Naive thymus-derived CD4-positive, alpha-beta T cell (primary cell): ENCODE results near the gene PHLPP1. TPM values are rescaled to one million over a fixed set of nuclear protein-coding genes. Genes with fewer than 3 reads are reported as not detected.
A peak's percentile ranks its signal among the peaks of the same experiment; 100 is the strongest.

ENCODE experiments used
- ATAC-seq: fragments of 150-1000 bp; cut with Tn5 transposase; 2 replicates; pipeline ENCODE4 v1.10.0; 2021; ENCODE audit warnings: mild to moderate bottlenecking, moderate library complexity
- CTCF ChIA-PET: fragments of 350-600 bp; sonication (Branson Sonifier 250); formaldehyde crosslinking; loops from one replicate; lab custom pipeline; 2021; ENCODE audit warnings: antibody characterized with exemption; lab: Charles Lee
- POLR2A ChIA-PET: fragments of 350-600 bp; sonication (Branson Sonifier 250); formaldehyde crosslinking; loops from one replicate; lab custom pipeline; 2021; ENCODE audit warnings: antibody characterized with exemption, inconsistent platforms; lab: Charles Lee
- DNase-seq, 9 donors: peaks; one replicate each; pipeline versions ENCODE4 v3.0.0 to v3.0.0-alpha.2; 2020 to 2022; ENCODE audit warnings: mixed read lengths in 1 of 9
- H3K27ac ChIP-seq: one replicate; pipeline ENCODE4 v1.7.0; 2013; ENCODE audit warnings: mild to moderate bottlenecking, low read depth, low read length, moderate library complexity
- H3K27me3 ChIP-seq, 2 donors: one replicate each; pipeline ENCODE4 v1.7.0; 2013; ENCODE audit warnings: low read length in 2 of 2, mild to moderate bottlenecking in 2 of 2, moderate library complexity in 2 of 2; ENCODE audit not compliant: control insufficient read depth in 2 of 2, insufficient read depth in 2 of 2
- H3K36me3 ChIP-seq, 3 experiments: 1 replicate in 2 of 3; 2 replicates in 1 of 3; pipeline ENCODE4 v1.7.0; 2013; ENCODE audit warnings: low read length in 3 of 3, mild to moderate bottlenecking in 3 of 3, moderate library complexity in 1 of 3; ENCODE audit not compliant: insufficient read depth in 3 of 3, control insufficient read depth in 2 of 3
- H3K4me1 ChIP-seq, 2 donors: one replicate each; pipeline ENCODE4 v1.7.0; 2013; ENCODE audit warnings: low read length in 2 of 2, mild to moderate bottlenecking in 2 of 2, moderate library complexity in 1 of 2; ENCODE audit not compliant: control insufficient read depth in 2 of 2, insufficient read depth in 2 of 2
- H3K4me3 ChIP-seq: 2 replicates; pipeline ENCODE4 v1.7.0; 2013; ENCODE audit warnings: mild to moderate bottlenecking, low read length
- H3K9me3 ChIP-seq, 3 experiments: 1 replicate in 2 of 3; 2 replicates in 1 of 3; pipeline ENCODE4 v1.7.0; 2013; ENCODE audit warnings: low read length in 3 of 3; ENCODE audit not compliant: control insufficient read depth in 2 of 3
- H3K27ac Mint-ChIP-seq, 9 donors: one replicate each; pipeline ENCODE4 v1.8.0; 2020 to 2022; ENCODE audit warnings: mixed read lengths in 9 of 9, mild to moderate bottlenecking in 8 of 9, moderate library complexity in 5 of 9, inconsistent platforms in 2 of 9
- H3K27me3 Mint-ChIP-seq, 5 donors: one replicate each; pipeline ENCODE4 v1.8.0; 2021 to 2022; ENCODE audit warnings: mixed read lengths in 5 of 5, mild to moderate bottlenecking in 1 of 5
- H3K36me3 Mint-ChIP-seq, 5 donors: one replicate each; pipeline ENCODE4 v1.8.0; 2020 to 2022; ENCODE audit warnings: mixed read lengths in 5 of 5, mild to moderate bottlenecking in 3 of 5, inconsistent platforms in 1 of 5
- H3K4me1 Mint-ChIP-seq, 7 donors: one replicate each; pipeline ENCODE4 v1.8.0; 2020 to 2022; ENCODE audit warnings: mixed read lengths in 7 of 7, mild to moderate bottlenecking in 3 of 7, inconsistent platforms in 1 of 7
- H3K4me3 Mint-ChIP-seq, 10 donors: one replicate each; pipeline ENCODE4 v1.8.0; 2020 to 2022; ENCODE audit warnings: mild to moderate bottlenecking in 10 of 10, mixed read lengths in 10 of 10, moderate library complexity in 6 of 10, inconsistent platforms in 2 of 10
- H3K9me3 Mint-ChIP-seq, 11 donors: one replicate each; pipeline ENCODE4 v1.8.0; 2020 to 2022; ENCODE audit warnings: mixed read lengths in 11 of 11, mild to moderate bottlenecking in 4 of 11, inconsistent platforms in 1 of 11, moderate library complexity in 1 of 11
- intact Hi-C, 2 donors: fragments of 100-400 bp; cut with micrococcal nuclease; formaldehyde crosslinking; loops; one replicate each; pipeline ENCODE4 v1.15.1; 2023
- polyA plus RNA-seq, 2 donors: library from polyadenylated mRNA; unstranded; fragments of 300-500 nt; fragmentation: Illumina TruSeq; gene quantifications; one replicate each; pipeline ENCODE4 v1.2.3, GENCODE V29; 2021
- total RNA-seq, 6 experiments: library from RNA in 5 of 6; stranded (reverse) in 5 of 6; gene quantifications; 1 replicate in 5 of 6; 2 replicates in 1 of 6; pipeline ENCODE4 v1.2.3 and lab custom pipeline; 2021 to 2026

The PHLPP1 gene
- total and polyA plus RNA-seq, 7 experiments from 2014 or later = 0.07 to 9.7 (median 6.9) TPM

- no peaks in the 10 kb centered on the region for H3K27me3 Mint-ChIP-seq
- POLR2A ChIA-PET = no interaction called here
- peaks cover 0 to 13% (median 5%) of the 10 kb centered on the region in 5 donors for H3K36me3 Mint-ChIP-seq
- no peaks in the 10 kb centered on the region for H3K9me3 ChIP-seq
- peaks cover 0 to 1% (median 0%) of the 10 kb centered on the region in 11 donors for H3K9me3 Mint-ChIP-seq
- no peak overlapping the region for H3K27ac Mint-ChIP-seq
- DNase-seq (no peak), ATAC-seq (no peak)
- H3K4me3 Mint-ChIP-seq = no peak overlapping the region
- no peaks in the 10 kb centered on the region for H3K36me3 ChIP-seq
- H3K4me1 Mint-ChIP-seq = peaks cover 0 to 24% (median 0%) of the 10 kb centered on the region in 7 donors
- intact Hi-C loops = loop anchor here in 1 of 2 donors (10.0 kb wide), 3 partner anchors 335 to 655 kb away; partner anchors contain the start of genes PIGN, RELCH and VPS4B
- no peaks in the 10 kb centered on the region for H3K27me3 ChIP-seq
- H3K4me1 ChIP-seq = no peaks in the 10 kb centered on the region
- no peak overlapping the region for H3K27ac ChIP-seq
- no peak overlapping the region for H3K4me3 ChIP-seq
- CTCF ChIA-PET = no interaction called here
Observed at GRCh38 chr18:62839874-62840713, 124.8 kb downstream of the PHLPP1 start.

DNA sequence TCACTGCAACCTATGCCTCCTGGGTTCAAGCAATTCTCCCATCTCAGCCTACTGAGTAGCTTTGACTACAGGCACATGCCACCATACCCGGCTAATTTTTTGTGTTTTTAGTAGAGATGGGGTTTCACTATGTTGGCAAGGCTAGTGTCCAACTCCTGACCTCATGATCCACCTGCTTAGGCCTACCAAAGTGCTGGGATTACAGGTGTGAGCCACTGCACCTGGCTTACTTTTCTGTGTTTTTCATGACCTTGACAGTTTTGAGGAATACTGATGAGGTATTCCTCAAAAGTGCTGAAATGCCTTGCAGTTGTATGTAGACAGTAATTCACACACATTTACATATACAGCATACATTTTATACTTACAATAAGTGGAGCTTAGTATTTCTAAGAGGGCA lies 126.1 kb downstream of the PHLPP1 start:
- H3K4me3 Mint-ChIP-seq = no peak overlapping the region
- H3K27ac ChIP-seq = no peak overlapping the region
- ChIA-PET POLR2A (no interaction called here), CTCF (no interaction called here)
- ATAC-seq (no peak), DNase-seq (no peak)
- no peaks in the 10 kb centered on the region for H3K27me3 ChIP-seq
- H3K9me3 ChIP-seq = no peaks in the 10 kb centered on the region
- peaks cover 0 to 16% (median 7%) of the 10 kb centered on the region in 5 donors for H3K36me3 Mint-ChIP-seq
- no peak overlapping the region for H3K27ac Mint-ChIP-seq
- H3K9me3 Mint-ChIP-seq = peaks cover 0 to 1% (median 0%) of the 10 kb centered on the region in 11 donors
- H3K4me1 ChIP-seq = no peaks in the 10 kb centered on the region
- H3K36me3 ChIP-seq = no peaks in the 10 kb centered on the region
- intact Hi-C loops = loop anchor here in 1 of 2 donors (10.0 kb wide), 3 partner anchors 337 to 657 kb away; partner anchors contain the start of genes PIGN, RELCH and VPS4B
- H3K4me1 Mint-ChIP-seq = peaks cover 0 to 34% (median 0%) of the 10 kb centered on the region in 7 donors
- no peaks in the 10 kb centered on the region for H3K27me3 Mint-ChIP-seq
- H3K4me3 ChIP-seq = no peak overlapping the region

DNA sequence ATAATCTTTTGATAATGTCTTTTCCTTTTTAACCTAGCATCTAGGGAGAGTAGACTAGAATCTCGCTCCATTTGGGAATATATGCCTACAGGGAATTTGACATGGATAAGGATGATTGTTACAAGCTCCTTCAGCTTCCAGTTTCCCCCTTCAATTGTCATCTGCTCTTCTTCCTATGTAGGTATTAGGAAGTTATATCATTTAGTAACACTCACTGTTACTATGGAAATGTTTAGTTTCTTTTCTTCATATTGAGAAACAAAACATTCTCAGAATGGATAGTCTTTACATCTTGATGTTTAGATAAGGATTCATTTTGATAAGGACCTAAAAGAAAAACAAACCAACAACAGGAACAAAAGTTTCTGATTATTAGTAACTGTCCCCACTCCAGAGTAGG lies 127.6 kb downstream of the PHLPP1 start:
- Histone ChIP-seq H3K9me3 (no peaks in the 10 kb centered on the region), H3K27me3 (no peaks in the 10 kb centered on the region), H3K4me1 (no peaks in the 10 kb centered on the region), H3K4me3 (no peak overlapping the region), H3K36me3 (no peaks in the 10 kb centered on the region), H3K27ac (no peak overlapping the region)
- DNase-seq (no peak), ATAC-seq (no peak)
- Mint-ChIP-seq H3K36me3 (peaks cover 0 to 16% (median 7%) of the 10 kb centered on the region in 5 donors), H3K4me1 (peaks cover 0 to 37% (median 0%) of the 10 kb centered on the region in 7 donors), H3K9me3 (peaks cover 0 to 1% (median 0%) of the 10 kb centered on the region in 11 donors), H3K27me3 (no peaks in the 10 kb centered on the region), H3K4me3 (no peak overlapping the region), H3K27ac (no peak overlapping the region)
- POLR2A ChIA-PET = no interaction called here
- CTCF ChIA-PET = no interaction called here
- intact Hi-C loops = loop anchor here in 1 of 2 donors (10.0 kb wide), 3 partner anchors 338 to 658 kb away; partner anchors contain the start of genes PIGN, RELCH and VPS4B

DNA sequence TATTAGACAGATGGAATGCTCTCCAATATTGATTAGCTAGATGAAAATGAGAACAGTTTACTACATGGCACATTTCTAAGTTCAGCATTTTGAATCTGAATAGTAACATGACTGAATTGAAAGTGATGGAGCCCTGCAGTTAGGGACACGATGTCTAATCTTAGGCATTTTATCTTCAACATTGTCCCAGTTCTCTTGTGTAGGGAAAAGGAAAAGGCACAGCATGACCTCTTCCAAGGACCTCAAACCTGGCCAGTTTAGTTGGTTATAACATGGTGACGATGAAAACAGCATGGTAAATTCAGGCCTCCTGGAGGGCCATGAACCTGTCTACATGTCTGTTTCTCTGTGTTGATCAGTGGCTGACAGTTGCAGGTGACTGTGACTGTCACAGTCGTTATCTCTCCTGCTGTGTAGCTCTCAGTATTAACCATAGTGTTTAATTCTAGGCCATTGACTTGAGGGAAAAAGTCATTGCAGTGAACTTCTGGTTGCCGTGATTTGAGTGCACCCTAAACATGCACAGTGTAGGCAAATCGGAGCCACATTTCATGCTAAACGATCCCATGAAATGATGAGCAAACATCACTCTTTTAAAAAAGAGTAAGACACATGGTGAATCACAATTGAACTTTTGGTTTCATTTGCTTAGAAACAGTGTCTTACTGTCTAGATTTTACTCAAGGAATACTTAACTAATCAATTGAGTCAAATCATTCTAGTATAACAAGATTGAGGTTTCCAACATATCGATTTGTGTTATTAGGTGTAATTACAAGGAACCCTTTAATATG lies 129.7 kb downstream of the PHLPP1 start:
- intact Hi-C loops = loop anchor here in 1 of 2 donors (1.0 to 10.0 kb wide), 6 partner anchors 24 to 660 kb away; partner anchors contain the start of genes PHLPP1, PIGN, RELCH and VPS4B
- peak overlapping the region in 1 of 9 donors; percentile 90 for H3K27ac Mint-ChIP-seq
- DNase-seq = no peak
- H3K9me3 Mint-ChIP-seq = peaks cover 0 to 1% (median 0%) of the 10 kb centered on the region in 11 donors
- Histone ChIP-seq H3K9me3 (no peaks in the 10 kb centered on the region), H3K27ac (no peak overlapping the region), H3K36me3 (no peaks in the 10 kb centered on the region), H3K27me3 (no peaks in the 10 kb centered on the region), H3K4me3 (no peak overlapping the region), H3K4me1 (no peaks in the 10 kb centered on the region)
- no peaks in the 10 kb centered on the region for H3K27me3 Mint-ChIP-seq
- H3K36me3 Mint-ChIP-seq = peaks cover 0 to 9% (median 6%) of the 10 kb centered on the region in 5 donors
- ATAC-seq = no peak
- ChIA-PET POLR2A (no interaction called here), CTCF (no interaction called here)
- H3K4me3 Mint-ChIP-seq = peak overlapping the region in 1 of 10 donors; percentile 83
- peaks cover 0 to 33% (median 0%) of the 10 kb centered on the region in 7 donors for H3K4me1 Mint-ChIP-seq

DNA sequence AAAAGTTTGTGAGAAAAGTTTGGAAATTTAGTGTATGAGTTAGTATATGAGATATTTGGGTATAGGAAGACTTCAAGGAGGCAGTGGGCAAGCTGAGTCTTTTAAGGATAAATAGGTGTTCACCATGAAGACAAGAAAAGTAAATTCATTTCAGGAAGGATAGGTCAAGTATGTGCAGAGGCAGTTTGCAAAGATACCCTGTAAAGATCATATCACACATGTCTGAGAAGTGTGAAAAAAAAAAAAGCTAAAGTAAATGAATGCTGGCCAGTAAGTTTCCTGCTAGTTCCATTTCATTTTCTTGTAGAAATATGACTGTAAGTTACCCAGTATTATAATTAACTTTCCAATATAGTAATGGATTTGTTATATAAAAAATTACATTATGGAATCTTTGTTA lies 131.0 kb downstream of the PHLPP1 start:
- Mint-ChIP-seq H3K36me3 (peaks cover 0 to 7% (median 5%) of the 10 kb centered on the region in 5 donors), H3K9me3 (peaks cover 0 to 1% (median 0%) of the 10 kb centered on the region in 11 donors), H3K4me1 (peaks cover 0 to 28% (median 0%) of the 10 kb centered on the region in 7 donors), H3K27ac (peak overlapping the region in 1 of 9 donors; percentile 59), H3K4me3 (peak overlapping the region in 1 of 10 donors; percentile 37), H3K27me3 (no peaks in the 10 kb centered on the region)
- H3K27ac ChIP-seq = no peak overlapping the region
- no peak for ATAC-seq
- no peaks in the 10 kb centered on the region for H3K4me1 ChIP-seq
- ChIA-PET CTCF (no interaction called here), POLR2A (no interaction called here)
- no peak overlapping the region for H3K4me3 ChIP-seq
- no peaks in the 10 kb centered on the region for H3K9me3 ChIP-seq
- no peak for DNase-seq
- no peaks in the 10 kb centered on the region for H3K36me3 ChIP-seq
- H3K27me3 ChIP-seq = no peaks in the 10 kb centered on the region
- intact Hi-C loops = loop anchor here in 1 of 2 donors (5.0 to 10.0 kb wide), 5 partner anchors 106 to 662 kb away; partner anchors contain the start of genes PHLPP1, PIGN, RELCH and VPS4B

- POLR2A ChIA-PET = no interaction called here
- H3K36me3 ChIP-seq = no peaks in the 10 kb centered on the region
- no peaks in the 10 kb centered on the region for H3K27me3 ChIP-seq
- peaks cover 0 to 7% (median 5%) of the 10 kb centered on the region in 5 donors for H3K36me3 Mint-ChIP-seq
- H3K9me3 Mint-ChIP-seq = peaks cover 0 to 1% (median 0%) of the 10 kb centered on the region in 11 donors
- no peak overlapping the region for H3K27ac ChIP-seq
- CTCF ChIA-PET = no interaction called here
- ATAC-seq (no peak), DNase-seq (no peak)
- H3K4me3 Mint-ChIP-seq = no peak overlapping the region
- H3K4me3 ChIP-seq = no peak overlapping the region
- intact Hi-C loops = loop anchor here in 1 of 2 donors (5.0 to 10.0 kb wide), 5 partner anchors 105 to 662 kb away; partner anchors contain the start of genes PHLPP1, PIGN, RELCH and VPS4B
- H3K27me3 Mint-ChIP-seq = no peaks in the 10 kb centered on the region
- no peak overlapping the region for H3K27ac Mint-ChIP-seq
- peaks cover 0 to 28% (median 0%) of the 10 kb centered on the region in 7 donors for H3K4me1 Mint-ChIP-seq
- no peaks in the 10 kb centered on the region for H3K9me3 ChIP-seq
- H3K4me1 ChIP-seq = no peaks in the 10 kb centered on the region
Observed at GRCh38 chr18:62847081-62847480, 131.7 kb downstream of the PHLPP1 start.
